ENCODE results near the gene PLAU.
"Not testable (repeated sequence)": the region's sequence is repeated elsewhere in the genome, so short reads cannot be mapped to it uniquely, and the experiment has no call there.

PLAU gene

DNA sequence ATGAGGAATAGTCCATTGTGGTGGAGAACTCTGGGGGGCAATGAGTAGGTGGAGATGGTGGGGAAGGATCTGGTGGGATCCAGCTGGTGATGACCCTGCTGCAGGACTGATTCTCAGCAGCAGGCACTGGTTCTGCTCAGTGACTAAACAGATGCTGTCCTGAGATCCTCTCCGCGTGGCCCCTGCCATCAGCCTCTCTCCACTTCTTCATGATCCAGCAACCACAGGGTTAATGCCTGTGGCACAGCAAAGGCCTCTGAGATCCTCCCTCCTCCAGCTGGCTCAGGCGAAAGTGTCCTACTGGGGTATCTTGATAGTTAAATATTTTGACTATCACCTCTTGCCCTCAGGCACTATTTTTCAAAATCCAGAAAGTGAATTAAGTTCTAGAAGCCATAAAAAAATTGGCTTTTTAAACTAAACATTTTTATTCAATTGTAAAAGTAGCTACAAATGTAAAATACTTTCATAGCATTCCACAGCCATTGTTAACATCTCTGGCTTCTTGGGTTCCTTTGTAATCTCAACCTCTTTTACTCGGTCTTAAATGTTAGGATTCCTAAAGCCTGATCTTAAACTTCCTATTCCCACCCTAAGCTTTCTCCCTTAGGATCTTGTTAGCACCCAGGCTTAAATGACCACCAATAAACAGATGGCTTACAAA is 13.1 kb downstream of the PLAU start:
- no peak for DNase-seq

GRCh38 chr10:73924935-73925334 is 14.0 kb downstream of the PLAU start:
- no peak for DNase-seq

- DNase-seq = no peak
Measured at GRCh38 chr10:73925539-73925938, 14.6 kb downstream of the PLAU start.

GRCh38 chr10:73926152-73926764 is 15.3 kb downstream of the PLAU start:
- DNase-seq = no peak

DNA sequence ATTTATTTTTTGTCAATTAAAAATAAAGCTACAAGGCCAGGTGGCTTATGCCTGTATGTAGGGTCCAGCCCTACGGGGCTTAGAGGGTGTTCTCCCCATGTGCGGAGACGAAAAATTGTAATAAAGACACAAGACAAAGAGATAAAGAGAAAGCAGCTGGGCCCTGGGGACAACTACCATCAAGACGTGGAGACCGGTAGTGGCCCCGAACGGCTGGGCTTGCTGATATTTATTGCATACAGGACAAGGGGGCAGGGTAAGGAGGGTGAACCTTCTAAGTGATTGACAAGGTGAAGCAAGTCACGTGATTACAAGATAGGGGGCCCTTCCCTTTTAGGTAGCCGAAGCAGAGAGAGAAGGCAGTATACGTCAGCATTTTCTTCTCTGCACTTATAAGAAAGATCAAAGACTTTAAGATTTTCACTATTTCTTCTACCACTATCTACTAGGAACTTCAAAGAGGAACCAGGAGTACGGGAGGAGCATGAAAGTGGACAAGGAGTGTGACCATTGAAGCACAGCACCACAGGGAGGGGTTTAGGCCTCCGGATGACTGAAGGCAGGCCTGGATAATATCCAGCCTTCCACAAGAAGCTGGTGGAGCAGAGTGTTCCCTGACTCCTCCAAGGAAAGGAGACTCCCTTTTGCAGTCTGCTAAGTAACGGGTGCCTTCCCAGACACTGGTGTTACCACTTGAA is 19.8 kb downstream of the PLAU start:
- not testable (repeated sequence) for DNase-seq

GRCh38 chr10:73931767-73932619 is 21.1 kb downstream of the PLAU start:
- DNase-seq = no peak

GRCh38 chr10:73932620-73933112 is 21.7 kb downstream of the PLAU start:
- DNase-seq = no peak

GRCh38 chr10:73934074-73934473 is 23.1 kb downstream of the PLAU start:
- DNase-seq = no peak

- no peak for DNase-seq
Measured at GRCh38 chr10:73935895-73936294, 25.0 kb downstream of the PLAU start.

GRCh38 chr10:73937333-73938043 is 26.6 kb downstream of the PLAU start:
- no peak for DNase-seq

- DNase-seq = no peak
Measured at GRCh38 chr10:73940634-73941221, 29.8 kb downstream of the PLAU start.

DNA sequence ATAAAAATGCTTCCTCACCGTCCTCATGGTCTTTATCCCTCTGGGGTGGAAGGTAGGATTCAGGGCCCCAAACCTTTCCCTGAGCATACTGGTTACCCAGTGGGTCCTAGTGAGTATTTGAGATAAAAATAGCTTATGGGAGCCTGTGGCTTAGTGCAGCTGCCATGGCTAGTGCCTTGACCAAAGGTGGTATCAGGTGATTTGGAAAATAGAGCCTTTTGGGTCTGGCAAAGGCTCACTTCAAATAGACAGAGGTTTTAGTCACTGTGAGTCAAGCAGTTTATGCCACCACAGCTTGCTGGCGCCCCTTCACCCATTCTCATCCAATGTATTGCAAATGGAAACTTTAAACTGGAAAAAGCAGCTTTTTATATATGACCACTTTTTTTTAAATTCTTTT is 30.4 kb downstream of the PLAU start:
- no peak for DNase-seq

- no peak for DNase-seq
Measured at GRCh38 chr10:73944356-73945100, 33.6 kb downstream of the PLAU start.

GRCh38 chr10:73946253-73947145 is 35.6 kb downstream of the PLAU start:
- DNase-seq = no peak

GRCh38 chr10:73948947-73949633 is 38.2 kb downstream of the PLAU start:
- no peak for DNase-seq

DNA sequence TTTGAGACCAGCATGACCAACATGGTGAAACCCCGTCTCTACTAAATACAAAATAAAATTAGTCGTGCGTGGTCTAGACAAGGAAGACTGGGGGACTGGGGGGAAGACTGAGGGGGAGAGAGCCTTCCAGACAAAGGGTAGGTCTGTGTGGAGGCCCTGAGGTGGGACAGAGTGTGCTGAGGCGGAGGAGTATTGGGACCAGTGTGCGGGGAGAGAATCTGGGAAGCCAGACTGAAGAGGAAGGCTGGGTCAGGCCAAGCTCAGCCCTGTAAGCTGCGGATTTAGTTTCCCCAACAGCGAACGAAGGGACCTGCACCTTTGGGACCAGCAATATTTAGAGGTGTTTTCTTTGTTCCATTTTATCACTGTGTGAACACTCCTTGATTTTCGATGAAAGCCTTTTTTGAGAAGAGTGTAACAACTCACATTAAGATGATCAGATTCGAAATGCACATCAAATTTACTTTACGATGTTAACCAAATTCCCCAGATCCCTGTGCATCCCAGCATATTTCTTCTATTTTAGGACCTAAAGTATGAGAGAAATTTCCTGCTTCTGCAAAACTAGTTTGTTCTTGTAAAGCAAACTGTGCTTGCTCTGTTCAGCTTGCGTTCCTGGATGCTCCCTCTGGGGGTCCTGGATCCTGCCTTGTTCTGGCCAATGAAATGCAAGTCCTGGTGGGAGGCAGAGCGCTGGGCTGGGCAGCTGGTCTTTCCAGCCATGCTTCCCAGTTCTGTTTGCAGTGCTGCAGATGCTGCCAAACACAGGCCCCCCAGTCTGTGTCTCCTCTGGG is 39.4 kb downstream of the PLAU start:
- DNase-seq = no peak

DNA sequence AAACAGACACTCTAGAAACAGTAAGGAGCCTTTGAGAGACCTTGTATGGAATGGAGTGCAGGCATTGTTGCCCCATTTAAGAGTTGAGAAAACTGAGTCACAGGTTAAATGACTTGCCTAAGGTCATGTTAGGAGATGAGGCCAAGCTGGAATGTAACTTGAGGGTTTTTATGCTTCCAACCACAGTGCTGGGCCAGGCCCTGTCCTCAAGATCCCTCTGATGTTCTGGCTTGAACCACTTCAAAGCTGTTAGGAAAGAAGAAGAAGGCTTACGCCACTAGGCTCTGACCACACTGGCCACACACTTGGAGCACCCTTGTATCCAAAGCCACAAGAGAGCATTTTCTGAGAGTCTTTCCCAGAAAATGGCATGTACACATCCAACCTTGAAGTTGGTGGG is 42.7 kb downstream of the PLAU start:
- DNase-seq = no peak

DNA sequence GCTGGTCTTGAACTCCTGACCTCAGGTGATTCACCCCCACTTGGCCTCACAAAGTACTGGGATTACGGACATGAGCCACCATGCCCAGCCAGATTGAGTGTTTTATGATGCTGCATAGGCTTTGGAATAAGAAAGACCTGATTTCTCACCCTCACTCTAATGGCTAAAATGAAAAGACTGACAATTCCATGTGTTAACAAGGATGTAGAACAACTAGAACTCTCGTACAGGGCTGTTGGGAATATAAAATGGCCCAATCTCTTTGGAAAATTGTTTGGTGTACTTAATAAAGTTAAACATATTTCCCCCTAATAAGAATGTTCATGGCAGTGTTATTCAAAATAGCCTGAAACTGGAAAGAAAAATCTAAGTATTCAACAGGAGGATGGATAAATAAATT is 43.8 kb downstream of the PLAU start:
- no peak for DNase-seq

DNA sequence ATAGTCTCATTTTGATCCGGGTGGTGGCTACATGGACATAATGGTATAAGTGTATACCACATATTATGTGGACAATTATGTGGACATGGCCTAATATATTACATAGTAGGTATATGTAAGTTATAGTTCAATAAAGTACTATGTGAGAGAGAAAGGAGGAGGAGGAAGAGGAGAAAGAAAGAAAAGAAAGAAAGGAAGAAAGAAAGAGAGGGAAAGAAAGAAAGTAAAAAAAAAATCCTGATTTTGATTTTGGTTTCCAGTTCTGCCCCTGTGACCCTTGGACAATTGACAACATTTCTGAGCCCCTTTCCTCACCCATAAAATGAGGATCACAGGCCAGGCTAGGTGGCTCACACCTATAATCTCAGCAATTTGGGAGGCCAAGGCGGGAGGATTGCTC is 44.8 kb downstream of the PLAU start:
- DNase-seq = no peak
